ENCODE measurements around the gene TTC3. TPM values are rescaled to one million over a fixed set of nuclear protein-coding genes. Genes with fewer than 3 reads are reported as not detected.

Gene TTC3
- total and polyA plus RNA-seq, 2 of the 13 experiments (the other 11 are each of a cell fraction or from before 2014, with no cell fraction given) = 55.7 to 108 TPM

- TF ChIP-seq ZBTB37 (CRISPR knock-in tag; IDR thresholded peaks at IDR 0.05) (no peak), ZNF260 (CRISPR knock-in tag; IDR thresholded peaks at IDR 0.05; ENCODE audit: borderline replicate concordance, low read depth) (no peak), PAXIP1 (CRISPR knock-in tag; conservative IDR thresholded peaks at IDR 0.05) (peak; percentile 34; the same call in 1 of the 2 replicates), CAMTA2 (CRISPR knock-in tag; IDR thresholded peaks at IDR 0.05; ENCODE audit: borderline replicate concordance) (no peak), FOXK2 (IDR thresholded peaks at IDR 0.05) (0 out of 2 replicates have a peak, but pooled peaks have one; percentile 52), PRPF4 (IDR thresholded peaks at IDR 0.05; ENCODE audit: low read depth, low read length, poor library complexity, severe bottlenecking) (no peak)
These were observed 12.8 kb upstream of the TTC3 start (continued) for GRCh38 chr21:37060296-37060695.

GRCh38 chr21:37061926-37062592, 11.0 kb upstream of the TTC3 start:
- 0 out of 2 replicates have a peak overlapping the region, but pooled peaks have one; percentile 19 for H3K4me2 ChIP-seq (ENCODE audit: low read depth, low read length)
- H3K9ac ChIP-seq (ENCODE audit: insufficient read depth, low read depth, low read length) = no peak overlapping the region
- 65% methylated on average over 7 of the region's 7 CpGs for WGBS (ENCODE audit: low lambda C conversion rate)
- BruUV-seq (replicated peaks) = no TSS peak
- no peaks in the 10 kb centered on the region for H3K27me3 ChIP-seq (ENCODE audit: control insufficient read depth in 1 of 2, insufficient read depth in 2 of 2, low read length in 2 of 2)
- H3K36me3 ChIP-seq (replicated peaks in 1 of 2; ENCODE audit: control insufficient read depth in 1 of 2, insufficient read depth in 2 of 2, low read length in 2 of 2) = no peaks in the 10 kb centered on the region
- no peak overlapping the region for H2AFZ ChIP-seq (ENCODE audit: low read length)
- H4K20me1 ChIP-seq (ENCODE audit: insufficient read depth, low read length) = no peaks in the 10 kb centered on the region
- ATAC-seq = peak; percentile 10; the same call in 1 of the 3 replicates
- peaks cover 3% of the 10 kb centered on the region; the same call in 1 of the 2 replicates for H3K9me3 ChIP-seq (ENCODE audit: low read length)
- H3K79me2 ChIP-seq (ENCODE audit: insufficient read depth, low read length) = no peaks in the 10 kb centered on the region
- no peak for FAIRE-seq
- CTCF ChIA-PET (ENCODE audit: low intra/inter-chr PET ratio, low total read pairs) = no interaction called here
- intact Hi-C loops (cut with micrococcal nuclease; ENCODE audit: unreplicated experiment) (no loop called here), in situ Hi-C loops (cut with HindIII; ENCODE audit: extremely low pct_ligation_motif_present, low pct_unique_long_range_greater_than_20kb) (no loop called here)
- POLR2A ChIA-PET = interaction anchor here (1.5 to 1.7 kb wide), 2 partner anchors 9 to 10 kb away, joined by 3 to 4 read pairs; no protein-coding TSS in a partner anchor
- H3K4me3 ChIP-seq (replicated peaks in 1 of 3; ENCODE audit: insufficient read depth in 1 of 3, low read depth in 2 of 3, low read length in 3 of 3) = no peak overlapping the region
- H3K4me1 ChIP-seq (ENCODE audit: insufficient read depth, low read length) = peaks cover 28% of the 10 kb centered on the region
- DNase-seq (ENCODE audit: low spot score) = peak; percentile 56
- no peak overlapping the region for H3K27ac ChIP-seq (ENCODE audit: extremely low read length, insufficient read depth, low read length)
- TF ChIP-seq ZNF432 (CRISPR knock-in tag; IDR thresholded peaks at IDR 0.05; ENCODE audit: borderline replicate concordance) (no peak), ZNF296 (CRISPR knock-in tag; conservative IDR thresholded peaks at IDR 0.05) (no peak), FOXK1 (CRISPR knock-in tag; IDR thresholded peaks at IDR 0.05; ENCODE audit: borderline replicate concordance, low read depth) (no peak), MAX (IDR thresholded peaks at IDR 0.05) (no peak), BCL6 (CRISPR knock-in tag; IDR thresholded peaks at IDR 0.05) (no peak)
- TF ChIP-seq, protein P1, sequence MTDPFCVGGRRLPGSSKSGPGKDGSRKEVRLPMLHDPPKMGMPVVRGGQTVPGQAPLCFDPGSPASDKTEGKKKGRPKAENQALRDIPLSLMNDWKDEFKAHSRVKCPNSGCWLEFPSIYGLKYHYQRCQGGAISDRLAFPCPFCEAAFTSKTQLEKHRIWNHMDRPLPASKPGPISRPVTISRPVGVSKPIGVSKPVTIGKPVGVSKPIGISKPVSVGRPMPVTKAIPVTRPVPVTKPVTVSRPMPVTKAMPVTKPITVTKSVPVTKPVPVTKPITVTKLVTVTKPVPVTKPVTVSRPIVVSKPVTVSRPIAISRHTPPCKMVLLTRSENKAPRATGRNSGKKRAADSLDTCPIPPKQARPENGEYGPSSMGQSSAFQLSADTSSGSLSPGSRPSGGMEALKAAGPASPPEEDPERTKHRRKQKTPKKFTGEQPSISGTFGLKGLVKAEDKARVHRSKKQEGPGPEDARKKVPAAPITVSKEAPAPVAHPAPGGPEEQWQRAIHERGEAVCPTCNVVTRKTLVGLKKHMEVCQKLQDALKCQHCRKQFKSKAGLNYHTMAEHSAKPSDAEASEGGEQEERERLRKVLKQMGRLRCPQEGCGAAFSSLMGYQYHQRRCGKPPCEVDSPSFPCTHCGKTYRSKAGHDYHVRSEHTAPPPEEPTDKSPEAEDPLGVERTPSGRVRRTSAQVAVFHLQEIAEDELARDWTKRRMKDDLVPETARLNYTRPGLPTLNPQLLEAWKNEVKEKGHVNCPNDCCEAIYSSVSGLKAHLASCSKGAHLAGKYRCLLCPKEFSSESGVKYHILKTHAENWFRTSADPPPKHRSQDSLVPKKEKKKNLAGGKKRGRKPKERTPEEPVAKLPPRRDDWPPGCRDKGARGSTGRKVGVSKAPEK (CRISPR knock-in tag; IDR thresholded peaks at IDR 0.05; ENCODE audit: borderline replicate concordance) = no peak
- TF ChIP-seq, protein P2, sequence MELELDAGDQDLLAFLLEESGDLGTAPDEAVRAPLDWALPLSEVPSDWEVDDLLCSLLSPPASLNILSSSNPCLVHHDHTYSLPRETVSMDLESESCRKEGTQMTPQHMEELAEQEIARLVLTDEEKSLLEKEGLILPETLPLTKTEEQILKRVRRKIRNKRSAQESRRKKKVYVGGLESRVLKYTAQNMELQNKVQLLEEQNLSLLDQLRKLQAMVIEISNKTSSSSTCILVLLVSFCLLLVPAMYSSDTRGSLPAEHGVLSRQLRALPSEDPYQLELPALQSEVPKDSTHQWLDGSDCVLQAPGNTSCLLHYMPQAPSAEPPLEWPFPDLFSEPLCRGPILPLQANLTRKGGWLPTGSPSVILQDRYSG (CRISPR knock-in tag; IDR thresholded peaks at IDR 0.05) = no peak

Measured in HepG2 (cell line).